Testis (tissue), 5 donors: ENCODE results near the gene FAM170A. TPM values are rescaled to one million over a fixed set of nuclear protein-coding genes. Genes with fewer than 3 reads are reported as not detected.

Experiments used
- DNase-seq: peaks from one replicate; pipeline ENCODE4 v3.0.0-alpha.2; 2019
- H3K27ac ChIP-seq, 2 donors: fragments of 200-600 bp; sonication (generic); one replicate each; pipeline ENCODE4 v1.5.1; 2019
- H3K27me3 ChIP-seq: fragments of 200-600 bp; sonication (generic); one replicate; pipeline ENCODE4 v1.5.1; 2019
- H3K36me3 ChIP-seq: fragments of 200-600 bp; sonication (generic); one replicate; pipeline ENCODE4 v1.5.1; 2017; ENCODE audit warnings: low read depth; ENCODE audit errors: missing control alignments
- H3K4me1 ChIP-seq: fragments of 200-600 bp; sonication (generic); one replicate; pipeline ENCODE4 v1.5.1; 2019
- H3K4me3 ChIP-seq, 2 donors: fragments of 200-600 bp; sonication (generic); one replicate each; pipeline ENCODE4 v1.5.1; 2017 to 2019
- H3K9me3 ChIP-seq: fragments of 200-600 bp; sonication (generic); one replicate; pipeline ENCODE4 v1.5.1; 2017
- CTCF ChIP-seq, 3 experiments: fragments of 450-650 bp in 2 of 3; fragments of 200-600 bp in 1 of 3; sonication (generic) in 1 of 3; IDR thresholded peaks; one replicate each; pipeline ENCODE4 v1.5.1; 2016 to 2019; ENCODE audit warnings: antibody characterized with exemption in 3 of 3, mild to moderate bottlenecking in 2 of 3, moderate library complexity in 1 of 3
- POLR2A ChIP-seq: fragments of 450-650 bp; IDR thresholded peaks from one replicate; pipeline ENCODE4 v1.6.1; 2017; ENCODE audit warnings: antibody characterized with exemption, mild to moderate bottlenecking, moderate library complexity
- WGBS, 2 donors: methylation state at CpG; one replicate each; pipeline ENCODE4 v1.1.5; 2018; 5-methylcytosine and 5-hydroxymethylcytosine counted together
- intact Hi-C: fragments of 100-400 bp; cut with DNase I; formaldehyde crosslinking; loops from one replicate; pipeline ENCODE4 v1.15.1; 2023; ENCODE audit warnings: low total_unique reads
- long read RNA-seq, 2 donors: transcript quantifications; one replicate each; lab custom pipeline, GENCODE V29; 2026
- polyA plus RNA-seq: library from polyadenylated mRNA; stranded (reverse); fragments of 350-450 nt; fragmentation: Illumina TruSeq; extraction: RNeasy Lipid Tissue Mini Kit (QIAGEN cat#74804); gene quantifications from one replicate; pipeline ENCODE4 v1.2.3, GENCODE V29; 2014; ENCODE audit warnings: low read depth, low replicate concordance; ENCODE audit not compliant: insufficient read depth
- total RNA-seq, 2 donors: library from RNA; depleted of rRNA; stranded (reverse); fragments of >200 nt; gene quantifications; one replicate each; pipeline ENCODE4 v1.2.3, GENCODE V29; 2016

The FAM170A gene, protein sequence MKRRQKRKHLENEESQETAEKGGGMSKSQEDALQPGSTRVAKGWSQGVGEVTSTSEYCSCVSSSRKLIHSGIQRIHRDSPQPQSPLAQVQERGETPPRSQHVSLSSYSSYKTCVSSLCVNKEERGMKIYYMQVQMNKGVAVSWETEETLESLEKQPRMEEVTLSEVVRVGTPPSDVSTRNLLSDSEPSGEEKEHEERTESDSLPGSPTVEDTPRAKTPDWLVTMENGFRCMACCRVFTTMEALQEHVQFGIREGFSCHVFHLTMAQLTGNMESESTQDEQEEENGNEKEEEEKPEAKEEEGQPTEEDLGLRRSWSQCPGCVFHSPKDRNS
- total RNA-seq: 10 to 100 TPM in 1 of 2 donors, 1 to 10 TPM in 1; 7.2 to 11.5 TPM
- 55.5 TPM for polyA plus RNA-seq
- long read RNA-seq, donor 1: 0 reads
- long read RNA-seq, donor 2: 0 reads

DNA sequence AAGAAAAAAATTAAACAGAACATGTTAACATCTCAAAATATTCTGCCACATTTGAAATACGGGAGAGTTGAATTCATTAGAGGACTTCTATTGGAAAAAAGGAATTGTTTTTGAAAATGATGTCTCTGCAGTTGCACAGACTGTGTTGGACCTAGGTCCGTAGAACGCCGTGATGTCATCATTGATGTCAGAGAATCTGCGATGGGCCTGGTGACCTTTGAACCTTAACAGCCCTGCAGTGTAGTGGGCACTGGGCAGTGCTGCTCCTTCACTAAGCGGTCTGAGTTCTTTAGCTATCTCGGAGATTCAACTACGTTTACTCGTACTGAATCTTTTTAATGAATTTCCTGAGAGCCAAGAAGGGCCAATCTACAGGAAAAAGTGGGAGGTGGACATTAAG, at the start of gene FAM170A:
FAM170A (plus strand) TSS at position 220 of the 400 bp plus-strand sequence. CDS start 211 bp downstream, outside the sequence.
- Histone ChIP-seq H3K27me3 (no peaks in the 10 kb centered on the region), H3K36me3 (no peaks in the 10 kb centered on the region), H3K9me3 (no peaks in the 10 kb centered on the region), H3K4me1 (no peaks in the 10 kb centered on the region), H3K27ac (no peak within 1 kb of the TSS), H3K4me3 (peak within 1 kb of the TSS in 1 of 2 donors; percentile 17)
- intact Hi-C loops: no loop called here
- TF ChIP-seq CTCF (IDR thresholded peaks at IDR 0.05) (no peak), POLR2A (no peak)
- 74 to 80% methylated on average over 9 of the region's 9 CpGs for WGBS, 2 donors
- DNase-seq: peak; percentile 35

- Histone ChIP-seq H3K4me3 (no peak overlapping the region), H3K27ac (no peak overlapping the region), H3K9me3 (no peaks in the 10 kb centered on the region), H3K4me1 (no peaks in the 10 kb centered on the region), H3K27me3 (no peaks in the 10 kb centered on the region), H3K36me3 (no peaks in the 10 kb centered on the region)
- intact Hi-C loops: no loop called here
- 36 to 84% methylated on average over 1 of the region's 1 CpG for WGBS, 2 donors
- TF ChIP-seq POLR2A: no peak
- TF ChIP-seq CTCF (IDR thresholded peaks at IDR 0.05): no peak
- DNase-seq: no peak
Measured at GRCh38 chr5:119582987-119583386, 46.4 kb upstream of the FAM170A start.

DNA sequence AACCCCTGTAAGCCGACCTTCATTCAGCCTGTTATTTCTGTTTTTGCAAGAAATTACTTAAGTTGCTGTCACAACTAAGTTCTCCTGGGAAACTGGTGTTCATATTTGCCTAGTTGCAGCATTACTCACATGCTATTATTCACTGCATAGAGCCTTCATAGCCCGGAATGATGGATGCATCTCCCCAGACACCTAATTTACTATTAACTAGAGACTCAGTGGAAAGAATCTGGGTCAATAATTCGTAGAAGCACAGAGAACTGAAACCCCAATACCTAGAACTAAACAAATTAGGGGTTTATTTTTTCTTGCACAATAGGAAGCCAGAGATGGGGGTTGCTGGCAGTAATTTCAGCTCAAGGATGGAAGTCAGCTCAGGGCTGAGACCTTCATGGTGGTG, 45.7 kb upstream of the FAM170A start:
- H3K27ac ChIP-seq: no peak overlapping the region
- 76 to 94% methylated on average over 3 of the region's 3 CpGs for WGBS, 2 donors
- intact Hi-C loops: no loop called here

DNA sequence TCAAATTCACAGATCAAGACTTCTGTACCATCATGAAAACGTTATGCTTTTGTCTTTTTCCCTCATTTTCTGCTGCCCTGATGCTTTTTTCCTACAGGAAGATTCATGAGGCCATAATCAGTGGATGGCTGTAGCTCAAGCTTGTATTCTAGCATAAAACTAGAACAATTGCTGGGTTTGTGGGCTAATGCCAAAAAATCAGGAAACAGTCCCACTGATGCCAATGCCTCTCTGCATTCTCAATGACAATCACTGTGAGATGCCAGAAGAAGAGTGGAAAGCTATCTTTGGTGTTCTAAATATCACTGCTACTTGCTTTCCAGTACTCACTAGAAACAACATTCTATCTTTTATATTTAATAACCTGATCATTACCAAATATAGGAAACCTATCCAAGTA, 33.3 kb upstream of the FAM170A start:
- H3K27me3 ChIP-seq: no peaks in the 10 kb centered on the region
- no peak overlapping the region for H3K27ac ChIP-seq
- no peaks in the 10 kb centered on the region for H3K4me1 ChIP-seq
- WGBS, 2 donors: 78 to 89% methylated on average over 1 of the region's 1 CpG
- DNase-seq: no peak
- H3K36me3 ChIP-seq: no peaks in the 10 kb centered on the region
- TF ChIP-seq POLR2A (no peak), CTCF (IDR thresholded peaks at IDR 0.05) (no peak)
- H3K9me3 ChIP-seq: no peaks in the 10 kb centered on the region
- intact Hi-C loops: no loop called here
- H3K4me3 ChIP-seq: no peak overlapping the region

More for the DNA sequence above, 45.7 kb upstream of the FAM170A start:
- H3K4me1 ChIP-seq: no peaks in the 10 kb centered on the region
- no peak for DNase-seq
- H3K9me3 ChIP-seq: no peaks in the 10 kb centered on the region
- no peaks in the 10 kb centered on the region for H3K36me3 ChIP-seq
- no peaks in the 10 kb centered on the region for H3K27me3 ChIP-seq
- TF ChIP-seq POLR2A (no peak), CTCF (IDR thresholded peaks at IDR 0.05) (no peak)
- no peak overlapping the region for H3K4me3 ChIP-seq
